HG03025 (cell line): ENCODE measurements around the gene FAM43A.

Source experiments
- ATAC-seq: cut with Tn5 transposase; IDR thresholded peaks from one replicate; pipeline ENCODE4 v1.9.1; 2021; ENCODE audit warnings: mild to moderate bottlenecking, moderate library complexity; ENCODE audit not compliant: unreplicated experiment, low FRiP score

FAM43A gene, protein sequence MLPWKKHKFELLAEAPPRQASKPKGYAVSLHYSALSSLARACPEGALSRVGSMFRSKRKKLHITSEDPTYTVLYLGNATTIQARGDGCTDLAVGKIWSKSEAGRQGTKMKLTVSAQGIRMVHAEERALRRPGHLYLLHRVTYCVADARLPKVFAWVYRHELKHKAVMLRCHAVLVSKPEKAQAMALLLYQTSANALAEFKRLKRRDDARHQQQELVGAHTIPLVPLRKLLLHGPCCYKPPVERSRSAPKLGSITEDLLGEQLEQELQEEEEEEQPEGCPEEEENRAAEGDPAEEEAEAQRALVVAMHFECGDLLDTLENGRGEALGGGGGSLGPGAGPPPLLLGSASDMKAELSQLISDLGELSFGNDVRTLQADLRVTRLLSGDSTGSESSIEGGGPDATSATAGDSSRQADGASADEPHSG

DNA sequence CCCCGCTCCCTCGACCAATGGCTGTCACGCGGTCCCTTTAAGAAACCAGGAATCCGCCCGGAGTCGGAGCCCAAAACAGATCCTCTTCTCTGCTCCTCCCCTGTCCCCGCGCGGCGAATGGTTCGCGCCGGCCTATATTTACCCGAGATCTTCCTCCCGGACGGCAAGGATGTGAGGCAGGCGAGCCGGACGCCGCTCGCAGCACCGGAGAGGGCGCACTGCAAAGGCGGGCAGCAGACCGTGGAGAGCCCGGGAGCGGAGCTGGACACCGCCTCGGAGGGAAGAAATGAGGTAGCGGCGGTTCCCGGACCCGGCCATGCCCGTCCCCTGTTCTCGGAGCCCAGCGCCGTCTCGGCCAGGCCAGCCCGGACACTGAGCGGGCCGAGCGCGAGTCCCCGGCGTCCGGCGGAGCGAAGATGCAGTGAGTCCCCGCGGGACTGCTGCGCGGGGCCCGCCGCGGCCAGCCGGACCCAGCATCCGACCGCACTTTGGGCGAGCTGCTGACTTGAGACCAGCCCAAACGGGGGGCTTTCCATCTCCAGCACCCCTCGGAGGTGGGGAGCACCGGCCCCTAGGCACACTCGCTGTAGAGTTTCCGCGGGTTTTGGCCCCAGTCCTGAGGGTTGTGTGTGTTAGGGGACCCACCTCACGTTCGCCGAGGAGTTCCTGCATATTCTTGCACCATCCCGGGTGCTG lies at the start of gene FAM43A:
TSS of gene FAM43A (plus strand) at position 166 of the 696 bp plus-strand sequence. CDS start 944 bp downstream, outside the sequence.
- ATAC-seq, result no peak

DNA sequence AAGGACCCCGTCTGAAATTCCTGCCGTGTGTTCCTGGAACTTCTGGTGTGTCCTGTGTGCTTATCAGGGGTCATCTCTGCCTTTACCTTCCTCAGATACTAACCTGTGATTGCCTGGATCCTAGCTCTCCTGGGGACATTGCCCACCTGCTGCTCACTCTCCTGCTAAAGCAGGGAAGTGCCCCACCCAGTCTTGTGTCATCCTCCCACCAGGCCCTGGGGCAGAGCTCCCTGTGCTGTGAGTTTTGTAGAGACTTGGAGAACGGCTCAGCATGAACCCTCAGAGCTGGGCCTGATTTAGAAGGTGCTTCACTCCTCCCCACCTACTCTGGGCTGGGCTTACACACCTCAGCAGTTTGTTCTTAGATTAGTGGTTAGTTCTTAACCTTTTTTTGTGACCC lies 48.6 kb upstream of the FAM43A start:
- no peak for ATAC-seq

DNA sequence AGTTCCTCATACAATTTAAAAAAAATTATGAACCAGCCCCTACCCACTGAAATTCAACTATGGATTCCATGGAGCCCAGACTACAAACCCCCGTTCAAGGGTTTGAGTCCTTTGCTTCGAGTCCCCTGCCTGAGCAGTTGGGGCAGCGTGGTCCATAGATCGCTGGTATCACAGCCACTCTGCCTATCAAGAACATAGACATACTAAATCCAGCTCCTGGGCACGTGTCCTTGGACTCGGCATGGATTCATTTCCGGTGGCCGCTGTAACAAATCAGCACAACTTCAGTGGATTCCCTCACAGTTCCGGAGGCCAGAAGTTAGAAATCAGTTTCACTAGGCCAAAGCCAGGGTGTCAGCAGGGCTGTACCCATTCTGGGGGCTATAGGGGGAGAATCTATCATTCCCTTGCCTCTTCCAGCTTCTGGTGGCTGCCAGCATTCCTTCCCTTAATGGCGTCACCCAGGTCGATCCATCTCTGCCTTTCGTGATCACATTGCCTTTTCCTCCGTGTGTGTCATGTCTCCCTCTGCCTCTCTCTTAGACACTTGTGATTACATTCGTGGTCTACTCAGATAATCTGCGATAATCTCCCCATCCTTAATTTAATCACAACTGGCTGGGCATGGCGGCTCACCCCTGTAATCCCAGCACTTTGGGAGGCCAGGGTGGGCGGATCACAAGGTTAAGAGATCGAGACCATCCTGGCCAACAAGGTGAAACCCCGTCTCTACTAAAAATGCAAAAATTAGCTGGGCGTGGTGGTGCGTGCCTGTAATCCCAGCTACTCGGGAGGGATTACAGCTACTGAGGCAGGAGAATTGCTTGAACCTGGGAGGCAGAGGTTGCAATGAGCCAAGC lies 47.9 kb upstream of the FAM43A start:
- no peak for ATAC-seq

DNA sequence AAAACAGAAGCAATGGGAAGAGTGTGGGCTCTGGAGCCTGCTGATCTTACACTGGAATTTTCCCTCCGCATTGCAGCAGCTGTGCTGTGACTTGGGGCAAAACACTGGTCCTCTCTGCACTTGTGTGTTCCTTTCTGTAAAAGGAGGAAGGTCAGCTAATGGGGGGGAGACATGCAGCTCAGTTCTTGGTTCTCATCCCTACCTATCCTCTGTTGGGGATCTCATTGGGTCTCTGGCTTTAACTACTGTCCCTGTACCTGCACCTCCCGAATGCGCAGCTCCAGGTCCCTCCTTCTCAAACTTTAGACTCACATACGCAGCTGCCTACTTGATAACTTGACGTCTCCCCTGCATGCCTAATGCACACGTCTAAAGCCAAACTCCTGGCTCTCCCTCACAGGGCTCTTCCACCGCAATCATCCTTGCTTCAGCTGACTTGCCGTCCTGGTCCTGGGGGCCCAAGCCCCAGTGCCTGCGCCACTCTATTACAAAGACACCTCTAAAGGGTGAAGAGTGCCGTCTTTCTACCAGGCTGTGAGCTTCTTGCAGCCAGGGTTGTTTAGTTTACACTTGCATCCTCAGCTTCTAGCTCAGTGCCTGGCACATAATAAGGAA lies 46.6 kb upstream of the FAM43A start:
- ATAC-seq, result no peak

- ATAC-seq, result no peak
Observed at GRCh38 chr3:194640829-194641228, 44.9 kb upstream of the FAM43A start.

- no peak for ATAC-seq
Observed at GRCh38 chr3:194642769-194643168, 42.9 kb upstream of the FAM43A start.

DNA sequence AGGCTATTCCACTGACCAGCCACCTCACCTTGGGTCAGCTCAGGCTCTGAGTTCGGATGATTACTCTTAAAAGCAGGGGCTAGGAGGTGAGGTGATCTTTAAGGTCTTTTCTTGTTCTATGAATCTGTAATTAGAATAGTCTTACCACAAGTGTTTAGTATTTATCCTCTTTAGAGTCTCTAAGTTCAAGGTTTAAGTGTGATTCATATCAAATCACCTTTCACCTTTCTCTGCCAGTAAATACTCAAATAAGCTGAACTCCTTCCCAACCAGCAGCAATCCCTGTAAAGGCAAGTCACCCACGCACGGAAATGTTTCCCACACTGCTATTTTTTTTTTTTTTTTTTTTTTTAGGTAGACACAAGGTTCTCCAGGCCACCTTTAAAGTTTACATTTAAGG lies 37.9 kb upstream of the FAM43A start:
- ATAC-seq, result no peak

GRCh38 chr3:194654443-194654842 lies 31.2 kb upstream of the FAM43A start:
- ATAC-seq, result peak; percentile 63

- ATAC-seq, result no peak
Observed at GRCh38 chr3:194657439-194657838, 28.2 kb upstream of the FAM43A start.

- ATAC-seq, result no peak
Observed at GRCh38 chr3:194658477-194659242, 27.0 kb upstream of the FAM43A start.

DNA sequence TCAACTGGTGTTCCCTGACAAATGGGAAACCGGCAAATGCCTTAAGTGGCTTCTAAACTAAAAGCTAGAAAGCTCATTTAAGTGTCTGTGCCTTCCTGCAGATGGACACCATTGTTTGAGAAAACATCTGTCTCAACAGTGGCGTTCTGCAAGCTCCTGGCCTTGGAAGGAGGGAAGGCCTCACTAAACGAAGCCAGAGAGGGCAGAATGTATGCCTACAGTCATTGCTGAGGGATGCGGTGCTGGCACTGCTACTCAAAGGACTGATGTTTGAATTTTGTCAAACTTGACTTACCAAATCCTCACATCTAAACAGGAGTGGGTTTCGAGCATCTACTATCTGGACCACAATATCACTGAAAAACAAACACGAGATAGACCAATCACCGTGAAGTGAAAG lies 25.9 kb upstream of the FAM43A start:
- no peak for ATAC-seq

- no peak for ATAC-seq
Observed at GRCh38 chr3:194661374-194661773, 24.3 kb upstream of the FAM43A start.

DNA sequence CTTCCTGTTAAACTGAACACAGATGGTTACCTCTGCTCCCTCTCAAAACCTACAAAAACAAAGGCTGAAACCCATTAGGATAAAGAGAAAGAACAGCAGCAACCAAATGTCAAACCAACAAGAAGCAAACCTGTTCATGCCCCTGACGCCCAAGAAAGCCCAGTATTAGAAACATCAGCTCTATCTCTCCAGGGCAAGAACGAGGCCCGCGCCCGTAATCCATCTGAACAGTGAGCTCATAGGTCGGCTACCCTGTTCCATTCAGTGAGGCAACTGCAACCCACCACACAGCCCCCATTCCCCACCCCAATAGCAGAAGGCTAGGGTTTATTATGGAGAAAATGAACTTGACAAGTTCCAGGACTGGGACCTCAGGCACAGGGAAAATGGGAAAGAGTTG lies 23.7 kb upstream of the FAM43A start:
- ATAC-seq, result no peak

GRCh38 chr3:194664857-194665256 lies 20.8 kb upstream of the FAM43A start:
- ATAC-seq, result no peak

DNA sequence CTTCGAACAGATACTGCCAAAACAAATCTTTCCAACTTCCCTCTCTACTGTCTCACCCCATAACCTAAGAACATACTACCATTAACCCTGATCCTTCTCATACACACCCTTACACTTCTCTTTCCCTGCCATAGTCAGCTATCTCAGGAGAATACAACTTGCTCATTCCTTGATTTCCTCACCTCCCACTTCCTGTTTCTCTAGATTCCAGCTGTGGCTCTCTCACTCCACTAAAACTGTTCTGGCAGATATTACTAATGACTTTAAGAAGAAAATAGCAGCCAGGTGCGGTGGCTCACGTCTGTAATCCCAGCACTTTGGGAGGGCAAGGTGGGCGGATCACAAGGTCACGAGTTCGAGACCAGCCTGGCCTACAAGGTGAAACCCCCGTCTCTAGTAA lies 18.3 kb upstream of the FAM43A start:
- ATAC-seq, result no peak

DNA sequence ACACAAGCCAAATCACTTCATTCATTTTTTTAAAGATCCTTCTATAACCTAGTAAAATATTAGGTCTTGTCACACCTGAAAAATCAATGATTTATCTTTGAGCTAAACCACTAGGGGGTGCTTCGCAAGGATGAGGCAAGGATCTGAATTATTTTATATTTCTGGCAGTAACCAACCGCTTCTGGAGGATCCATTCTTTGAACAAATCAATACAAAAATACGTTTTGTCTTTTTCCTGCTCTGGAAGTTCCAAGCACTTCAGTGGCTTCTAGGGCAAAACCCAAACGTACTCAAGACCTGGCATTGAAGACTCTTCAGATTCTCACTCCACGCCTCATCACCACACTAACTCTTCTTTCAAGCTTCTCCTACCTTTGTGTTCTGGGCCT lies 14.2 kb upstream of the FAM43A start:
- ATAC-seq, result peak; percentile 20

DNA sequence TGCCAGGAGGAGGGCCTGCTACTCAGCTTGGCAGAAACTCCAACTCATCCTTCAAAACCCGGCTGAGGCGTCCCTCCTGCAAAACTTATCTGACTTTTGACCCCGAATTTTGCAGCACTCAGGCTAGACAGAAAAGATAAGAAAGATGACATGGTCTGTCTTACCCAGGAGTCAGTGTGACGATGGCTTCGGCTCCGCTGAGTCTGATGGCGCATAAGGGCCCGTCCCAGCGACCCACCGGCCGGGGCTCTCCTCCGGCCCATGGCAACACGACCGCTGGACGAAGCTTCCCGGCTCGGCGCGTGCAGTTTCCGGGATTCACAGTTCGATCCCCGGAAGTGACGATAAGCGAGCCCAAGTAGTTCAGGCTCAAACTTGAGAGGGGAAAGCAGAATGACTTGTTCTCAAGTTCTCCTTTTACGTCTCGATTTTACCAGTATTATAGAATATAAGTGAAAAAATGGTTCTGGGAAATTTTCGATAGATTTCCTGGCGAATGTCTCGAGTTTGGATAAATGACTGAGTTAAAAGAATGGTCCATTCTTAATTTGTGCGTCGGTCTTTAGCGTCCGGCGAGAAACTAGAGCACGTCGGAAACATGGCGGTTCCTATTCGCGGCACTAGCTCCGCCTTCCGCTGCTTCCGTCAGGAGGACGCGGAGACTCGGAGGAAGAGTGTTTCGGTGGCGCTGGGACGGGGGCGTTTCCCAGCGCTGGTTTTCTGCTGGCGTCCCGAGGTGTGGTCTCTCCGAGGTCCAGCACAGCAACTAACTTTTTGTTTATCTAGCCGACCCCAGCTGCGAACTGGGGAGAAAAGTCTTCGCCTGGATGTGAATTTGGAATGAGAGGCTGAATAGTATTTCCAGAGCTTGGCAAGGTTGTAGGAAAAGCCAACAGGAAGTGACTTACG lies 13.5 kb upstream of the FAM43A start, which contains the start of gene LSG1:
TSS of gene LSG1 (minus strand) at position 292 of the 909 bp plus-strand sequence. CDS start at position 263, 29 bp downstream.
- peak; percentile 93 for ATAC-seq

DNA sequence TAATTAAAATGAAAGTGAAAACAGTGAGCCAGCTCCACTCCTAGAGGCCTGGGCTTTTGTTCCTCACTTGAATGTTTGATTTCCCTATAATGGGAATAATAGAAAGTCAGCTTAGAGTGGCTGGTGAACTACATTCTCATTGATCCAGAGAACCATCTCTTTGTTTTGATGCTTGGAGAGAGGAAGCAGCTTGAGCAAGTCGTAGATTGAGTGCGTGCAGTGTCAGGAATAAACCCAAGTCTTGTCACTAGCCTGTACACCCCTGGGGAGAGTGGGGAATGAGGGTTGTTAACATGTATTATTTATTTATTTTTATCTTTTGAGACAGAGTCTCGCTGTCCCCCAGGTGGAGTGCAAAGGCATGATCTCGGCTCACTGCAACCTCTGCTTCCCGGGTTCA lies 12.8 kb upstream of the FAM43A start:
- ATAC-seq, result no peak

DNA sequence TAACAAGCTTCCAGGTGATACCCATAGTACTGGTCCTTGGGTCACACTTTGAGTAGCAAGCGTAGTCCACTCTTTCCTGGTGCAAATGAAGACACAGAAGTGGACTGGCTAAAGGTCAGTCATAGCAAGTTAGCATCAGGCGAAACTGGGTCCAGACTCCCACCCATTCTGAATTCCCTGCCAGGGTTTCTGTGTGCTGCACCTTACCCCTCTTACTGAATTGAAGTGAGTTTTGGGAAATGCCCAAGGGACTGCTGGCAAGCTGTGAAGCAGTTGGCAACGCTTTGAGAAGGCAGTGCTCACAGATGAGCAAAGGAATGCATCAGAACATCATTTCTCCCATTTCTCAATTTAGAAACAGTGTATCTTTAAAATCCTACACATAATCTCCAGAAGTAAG lies 11.9 kb upstream of the FAM43A start:
- ATAC-seq, result no peak
